HPDE6-E6E7 (cell line): ENCODE measurements around the gene ACVR1C.

Experiments used
- DNase-seq: peaks from one replicate; pipeline ENCODE4 v3.0.0; 2011; ENCODE audit warnings: missing footprints; ENCODE audit errors: extremely low spot score

ACVR1C gene

GRCh38 chr2:157628477-157629415 lies at the start of gene ACVR1C:
ACVR1C (minus strand) TSS chr2:157628864; CDS start chr2:157628644, 220 bp downstream.
- DNase-seq = peak; percentile 82

GRCh38 chr2:157677941-157678340 lies 49.3 kb upstream of the ACVR1C start:
- no peak for DNase-seq

GRCh38 chr2:157672129-157672528 lies 43.5 kb upstream of the ACVR1C start:
- peak; percentile 32 for DNase-seq

GRCh38 chr2:157662401-157662800 lies 33.7 kb upstream of the ACVR1C start:
- DNase-seq = no peak

- no peak for DNase-seq
Measured at GRCh38 chr2:157661776-157662175, 33.1 kb upstream of the ACVR1C start.

GRCh38 chr2:157657858-157658257 lies 29.2 kb upstream of the ACVR1C start:
- no peak for DNase-seq

GRCh38 chr2:157657101-157657500 lies 28.4 kb upstream of the ACVR1C start:
- no peak for DNase-seq

GRCh38 chr2:157644776-157645175 lies 16.1 kb upstream of the ACVR1C start:
- no peak for DNase-seq

- DNase-seq = no peak
Measured at GRCh38 chr2:157631861-157632260, 3.2 kb upstream of the ACVR1C start.

- peak; percentile 20 for DNase-seq
Measured at GRCh38 chr2:157627594-157628476, 829 bp downstream of the ACVR1C start.

GRCh38 chr2:157625296-157625695 lies 3.4 kb downstream of the ACVR1C start:
- DNase-seq = no peak

- DNase-seq = no peak
Measured at GRCh38 chr2:157620956-157621355, 7.7 kb downstream of the ACVR1C start.

- DNase-seq = no peak
Measured at GRCh38 chr2:157611726-157612125, 16.9 kb downstream of the ACVR1C start.

GRCh38 chr2:157611110-157611509 lies 17.6 kb downstream of the ACVR1C start:
- no peak for DNase-seq

GRCh38 chr2:157606534-157606933 lies 22.1 kb downstream of the ACVR1C start:
- no peak for DNase-seq

- DNase-seq = no peak
Measured at GRCh38 chr2:157603198-157603597, 25.5 kb downstream of the ACVR1C start.

GRCh38 chr2:157601807-157602206 lies 26.9 kb downstream of the ACVR1C start:
- DNase-seq = no peak

- peak; percentile 44 for DNase-seq
Measured at GRCh38 chr2:157596992-157597681, 31.5 kb downstream of the ACVR1C start.

GRCh38 chr2:157593411-157593810 lies 35.3 kb downstream of the ACVR1C start:
- DNase-seq = no peak

- no peak for DNase-seq
Measured at GRCh38 chr2:157592948-157593347, 35.7 kb downstream of the ACVR1C start.

GRCh38 chr2:157592374-157592773 lies 36.3 kb downstream of the ACVR1C start:
- DNase-seq = no peak

- DNase-seq = no peak
Measured at GRCh38 chr2:157587576-157587975, 41.1 kb downstream of the ACVR1C start.
